H1 (cell line): ENCODE results near the gene GSDMA. TPM values are rescaled to one million over a fixed set of nuclear protein-coding genes. Genes with fewer than 3 reads are reported as not detected.

Experiments
- CTCF ChIA-PET: fragments of 300-600 bp; sonication (Branson Sonifier 250); formaldehyde crosslinking; loops from one replicate; lab custom pipeline; 2021; ENCODE audit not compliant: partially characterized antibody; lab: Charles Lee
- POLR2A ChIA-PET: fragments of 300-600 bp; sonication (Branson Sonifier 250); formaldehyde crosslinking; loops from one replicate; lab custom pipeline; 2021; ENCODE audit warnings: inconsistent platforms; ENCODE audit not compliant: partially characterized antibody; lab: Charles Lee
- DNase-seq, 2 experiments: peaks; one replicate each; pipeline versions ENCODE4 v3.0.0 to v3.0.0-alpha.2; 2010 to 2022; ENCODE audit warnings: low spot score in 2 of 2, low read depth in 1 of 2, mixed read lengths in 1 of 2
- FAIRE-seq: peaks from 2 replicates; lab custom pipeline; 2011; peaks lifted over from hg19 to GRCh38; lab: Jason Lieb, UNC
- H2AFZ ChIP-seq: 2 replicates; pipeline ENCODE4 v1.8.1; 2012; ENCODE audit warnings: low read length, inconsistent platforms
- H2AK5ac ChIP-seq: 2 replicates; pipeline ENCODE4 v1.6.1; 2013; ENCODE audit warnings: low read depth, low read length
- H2BK120ac ChIP-seq: replicated peaks from 2 replicates; pipeline ENCODE3; 2013; ENCODE audit warnings: low read depth, low read length, inconsistent platforms
- H2BK12ac ChIP-seq: 2 replicates; pipeline ENCODE4 v1.6.1; 2013; ENCODE audit warnings: low read depth, low read length
- H2BK15ac ChIP-seq: 2 replicates; pipeline ENCODE4 v1.6.1; 2013; ENCODE audit warnings: low read length
- H2BK20ac ChIP-seq: 2 replicates; pipeline ENCODE4 v1.6.1; 2013; ENCODE audit warnings: low read length
- H2BK5ac ChIP-seq: 2 replicates; pipeline ENCODE4 v1.6.1; 2013; ENCODE audit warnings: low read depth, low read length
- H3K14ac ChIP-seq: 2 replicates; pipeline ENCODE4 v1.6.1; 2013; ENCODE audit warnings: inconsistent platforms; ENCODE audit not compliant: insufficient read length
- H3K18ac ChIP-seq: 2 replicates; pipeline ENCODE4 v1.6.1; 2013; ENCODE audit warnings: low read length; ENCODE audit errors: extremely low read depth
- H3K23ac ChIP-seq: 2 replicates; pipeline ENCODE4 v1.6.1; 2013; ENCODE audit warnings: inconsistent platforms; ENCODE audit not compliant: insufficient read length
- H3K23me2 ChIP-seq: 2 replicates; pipeline ENCODE4 v1.6.1; 2013; ENCODE audit warnings: low read depth, low read length
- H3K27ac ChIP-seq: 2 replicates; pipeline ENCODE4 v1.6.1; 2011; ENCODE audit warnings: low read depth, low read length, inconsistent platforms
- H3K27me3 ChIP-seq, 4 experiments: replicated peaks in 1 of 4; 1 replicate in 1 of 4; 2 replicates in 3 of 4; pipeline versions ENCODE4 v1.6.1 to v1.8.1; 2011 to 2013; ENCODE audit warnings: low read length in 3 of 4, mild to moderate bottlenecking in 3 of 4, inconsistent platforms in 2 of 4, mixed read lengths in 2 of 4, moderate library complexity in 1 of 4; ENCODE audit not compliant: control insufficient read depth in 3 of 4, insufficient read depth in 3 of 4; ENCODE audit errors: extremely low read depth in 1 of 4
- H3K36me3 ChIP-seq, 4 experiments: 2 replicates each; pipeline versions ENCODE4 v1.6.1 to v1.8.1; 2011 to 2013; ENCODE audit warnings: mild to moderate bottlenecking in 4 of 4, low read length in 3 of 4, moderate library complexity in 2 of 4, control low read depth in 1 of 4, inconsistent platforms in 1 of 4; ENCODE audit not compliant: insufficient read depth in 4 of 4, control insufficient read depth in 2 of 4
- H3K4ac ChIP-seq: replicated peaks from 2 replicates; pipeline ENCODE3; 2013; ENCODE audit warnings: low read length, low read depth, mixed read lengths, inconsistent platforms; ENCODE audit not compliant: insufficient read length
- H3K4me1 ChIP-seq, 4 experiments: replicated peaks in 1 of 4; 1 replicate in 1 of 4; 2 replicates in 3 of 4; pipeline versions ENCODE4 v1.6.1 to v1.8.1; 2011 to 2013; ENCODE audit warnings: low read length in 3 of 4, inconsistent platforms in 2 of 4, mixed read lengths in 1 of 4; ENCODE audit not compliant: insufficient read depth in 4 of 4, control insufficient read depth in 3 of 4
- H3K4me2 ChIP-seq, 2 experiments: 2 replicates each; pipeline versions ENCODE4 v1.6.1 to v1.8.1; 2011 to 2013; ENCODE audit warnings: low read depth in 2 of 2, low read length in 2 of 2, control low read depth in 1 of 2, inconsistent platforms in 1 of 2, mild to moderate bottlenecking in 1 of 2; ENCODE audit not compliant: insufficient read depth in 1 of 2
- H3K4me3 ChIP-seq, 4 experiments: fragments of 200-600, 300-600 bp in 1 of 4; sonication (generic), shearing (Covaris generic), sonication (Bioruptor Twin) in 1 of 4; 2 replicates each; pipeline versions ENCODE4 v1.5.1 to v1.8.1; 2011 to 2016; ENCODE audit warnings: low read length in 4 of 4, low read depth in 3 of 4, control low read depth in 2 of 4, inconsistent platforms in 2 of 4, mild to moderate bottlenecking in 2 of 4, mixed read lengths in 1 of 4, moderate library complexity in 1 of 4; ENCODE audit not compliant: insufficient read depth in 2 of 4; ENCODE audit errors: extremely low read depth in 1 of 4
- H3K56ac ChIP-seq: replicated peaks from 2 replicates; pipeline ENCODE3; 2013; ENCODE audit warnings: low read depth, mild to moderate bottlenecking, mixed read lengths, low read length, inconsistent platforms; ENCODE audit not compliant: insufficient read length
- H3K79me1 ChIP-seq: 2 replicates; pipeline ENCODE4 v1.6.1; 2013; ENCODE audit warnings: low read depth, low read length, control low read depth
- H3K79me2 ChIP-seq, 2 experiments: 2 replicates each; pipeline versions ENCODE4 v1.6.1 to v1.8.1; 2012 to 2013; ENCODE audit warnings: low read length in 2 of 2, mild to moderate bottlenecking in 2 of 2, inconsistent platforms in 1 of 2; ENCODE audit not compliant: insufficient read depth in 2 of 2, control insufficient read depth in 1 of 2
- H3K9ac ChIP-seq, 4 experiments: replicated peaks in 1 of 4; 1 replicate in 1 of 4; 2 replicates in 3 of 4; pipeline versions ENCODE4 v1.6.1 to v1.8.1; 2011 to 2013; ENCODE audit warnings: low read depth in 3 of 4, low read length in 3 of 4, control low read depth in 2 of 4, mild to moderate bottlenecking in 2 of 4, moderate library complexity in 2 of 4, inconsistent platforms in 1 of 4; ENCODE audit errors: extremely low read depth in 1 of 4
- H3K9me3 ChIP-seq, 2 experiments: 2 replicates each; pipeline versions ENCODE4 v1.6.1 to v1.8.1; 2012 to 2013; ENCODE audit warnings: mild to moderate bottlenecking in 2 of 2, moderate library complexity in 2 of 2, control low read depth in 1 of 2, inconsistent platforms in 1 of 2, low read depth in 1 of 2, low read length in 1 of 2, mixed read lengths in 1 of 2; ENCODE audit not compliant: insufficient read depth in 2 of 2
- H4K20me1 ChIP-seq, 2 experiments: replicated peaks in 1 of 2; 2 replicates each; pipeline versions ENCODE3 to v1.8.1; 2011 to 2013; ENCODE audit warnings: inconsistent platforms in 2 of 2, low read length in 2 of 2, mild to moderate bottlenecking in 1 of 2; ENCODE audit not compliant: insufficient read depth in 2 of 2, control insufficient read depth in 1 of 2
- H4K5ac ChIP-seq: 2 replicates; pipeline ENCODE4 v1.6.1; 2013; ENCODE audit warnings: low read length, low read depth, mixed read lengths, inconsistent platforms; ENCODE audit not compliant: insufficient read length
- H4K8ac ChIP-seq: 2 replicates; pipeline ENCODE4 v1.8.0; 2013; ENCODE audit warnings: mild to moderate bottlenecking, moderate library complexity, low read length, inconsistent platforms; ENCODE audit not compliant: insufficient read depth; ENCODE audit errors: extremely low read depth
- H4K91ac ChIP-seq: replicated peaks from 2 replicates; pipeline ENCODE3; 2013; ENCODE audit warnings: low read length, mixed read lengths, inconsistent platforms; ENCODE audit not compliant: insufficient read length
- EZH2 ChIP-seq: fragments of 200-600 bp; sonication (generic); IDR thresholded peaks from 2 replicates; pipeline ENCODE4 v1.7.1; 2012; ENCODE audit warnings: low read depth, mild to moderate bottlenecking, moderate library complexity, low read length, inconsistent platforms; ENCODE audit not compliant: severe bottlenecking
- GABPA ChIP-seq: IDR thresholded peaks from 2 replicates; pipeline ENCODE4 v1.6.1; 2011; ENCODE audit warnings: mild to moderate bottlenecking, low read length, moderate library complexity, borderline replicate concordance; ENCODE audit not compliant: insufficient read depth
- GTF2F1 ChIP-seq: IDR thresholded peaks from 2 replicates; pipeline ENCODE4 v1.6.1; 2012; ENCODE audit warnings: low read depth, low read length, improper control_type of control experiment, borderline replicate concordance
- PHF8 ChIP-seq: fragments of 200-600 bp; sonication (generic); conservative IDR thresholded peaks from 2 replicates; pipeline ENCODE4 v1.7.1; 2012; ENCODE audit warnings: low read depth, mild to moderate bottlenecking, inconsistent platforms, low read length, moderate library complexity
- POU5F1 ChIP-seq: IDR thresholded peaks from 2 replicates; pipeline ENCODE4 v1.6.1; 2011; ENCODE audit warnings: low read depth, mild to moderate bottlenecking, low read length, moderate library complexity
- SP2 ChIP-seq: IDR thresholded peaks from 2 replicates; pipeline ENCODE4 v1.6.1; 2012; ENCODE audit warnings: mild to moderate bottlenecking, low read length, inconsistent platforms
- SP4 ChIP-seq: IDR thresholded peaks from 2 replicates; pipeline ENCODE4 v1.6.1; 2012; ENCODE audit warnings: low read length, inconsistent platforms
- TBP ChIP-seq: IDR thresholded peaks from 2 replicates; pipeline ENCODE4 v1.6.1; 2011; ENCODE audit warnings: low read depth, low read length, improper control_type of control experiment
- TEAD4 ChIP-seq: IDR thresholded peaks from 2 replicates; pipeline ENCODE4 v1.6.1; 2012; ENCODE audit warnings: low read depth, low read length, inconsistent platforms, mixed read lengths
- WGBS, 2 experiments: shearing (Covaris generic) in 1 of 2; methylation state at CpG; one replicate each; pipeline versions ENCODE4 v1.1.6 to v1.1.7; 2013 to 2015; ENCODE audit warnings: low lambda C conversion rate in 2 of 2, mixed read lengths in 2 of 2, inconsistent platforms in 1 of 2, low coverage in 1 of 2, missing lambda C conversion rate in 1 of 2; ENCODE audit not compliant: insufficient replicate concordance in 2 of 2, insufficient coverage in 1 of 2, insufficient read length in 1 of 2; ENCODE audit errors: extremely low coverage in 1 of 2, missing lambda C conversion rate in 1 of 2; 5-methylcytosine and 5-hydroxymethylcytosine counted together
- polyA plus RNA-seq, 7 experiments: library from polyadenylated mRNA; depleted of rRNA in 3 of 7; stranded (reverse) in 5 of 7; unstranded in 2 of 7; fragments of >200 nt in 5 of 7; fragments of 200-250 nt in 2 of 7; gene quantifications; 1 replicate in 5 of 7; 2 replicates in 1 of 7; 4 replicates in 1 of 7; pipeline versions ENCODE4 v1.2.1 to v1.2.3, GENCODE V29; 2011 to 2013; ENCODE audit warnings: missing spikeins in 2 of 7, mixed read lengths in 2 of 7
- total RNA-seq: library from RNA; stranded (reverse); fragmentation: NEBNext Ultra II Directional; extraction: Animal tissue kit (Norgen Biotek cat#: 25700); gene quantifications from 2 replicates; pipeline ENCODE4 v1.2.1, GENCODE V29; 2021

The GSDMA gene
- total and polyA plus RNA-seq, 2 of the 8 experiments (the other 6 are each of a cell fraction or from before 2014, with no cell fraction given): 0.03 TPM; not detected in 1

- no peak for TF ChIP-seq POU5F1
- TF ChIP-seq SP4: no peak
- TF ChIP-seq TBP: no peak
- TF ChIP-seq GABPA: no peak
- no peak for TF ChIP-seq GTF2F1
- no peak for TF ChIP-seq TEAD4
- no peak for TF ChIP-seq PHF8
- no peak for TF ChIP-seq EZH2
- TF ChIP-seq SP2: no peak
- peaks cover 5 to 20% (median 13%) of the 10 kb centered on the region in 4 experiments for H3K4me1 ChIP-seq
- ChIA-PET POLR2A (interaction anchor here (0.7 kb wide), 1 partner anchor 11 kb away, joined by 3 read pairs; no protein-coding TSS in a partner anchor), CTCF (no interaction called here)
- peaks cover 0 to 30% of the 10 kb centered on the region in 2 experiments; a peak in 2 of 4 replicates for H3K79me2 ChIP-seq
- no peak overlapping the region for H3K27ac ChIP-seq
- H3K56ac ChIP-seq: no peak overlapping the region
- H2BK15ac ChIP-seq: no peak overlapping the region
- H3K4me3 ChIP-seq: no peak overlapping the region
- FAIRE-seq (no peak), DNase-seq (no peak)
- H4K8ac ChIP-seq: no peak overlapping the region
- H2BK12ac ChIP-seq: no peak overlapping the region
- no peaks in the 10 kb centered on the region for H3K9me3 ChIP-seq
- no peak overlapping the region for H4K91ac ChIP-seq
- peaks cover 6% of the 10 kb centered on the region; the same call in 1 of the 2 replicates for H3K23me2 ChIP-seq
- peaks cover 18 to 23% of the 10 kb centered on the region in 2 experiments for H4K20me1 ChIP-seq
- no peak overlapping the region for H4K5ac ChIP-seq
- H3K14ac ChIP-seq: no peak overlapping the region
- no peak overlapping the region for H3K4me2 ChIP-seq
- H3K79me1 ChIP-seq: peaks cover 13% of the 10 kb centered on the region
- H2BK5ac ChIP-seq: no peak overlapping the region
- H2BK20ac ChIP-seq: no peak overlapping the region
- no peak overlapping the region for H2BK120ac ChIP-seq
- H3K36me3 ChIP-seq: peaks cover 13 to 24% (median 19%) of the 10 kb centered on the region in 4 experiments; a peak in 7 of 8 replicates
- 98% methylated on average over 6 of the region's 6 CpGs; no CpG with 5 or more reads in 1 of the 2 experiments for WGBS, 2 experiments
- H2AFZ ChIP-seq: no peak overlapping the region
- no peak overlapping the region for H2AK5ac ChIP-seq
- H3K27me3 ChIP-seq: no peaks in the 10 kb centered on the region
- no peak overlapping the region for H3K4ac ChIP-seq
- H3K23ac ChIP-seq: no peak overlapping the region
- H3K9ac ChIP-seq: no peak overlapping the region
- no peak overlapping the region for H3K18ac ChIP-seq
Measured at GRCh38 chr17:39922006-39922405, 40.8 kb upstream of the GSDMA start.
